Right cardiac atrium (tissue), 5 donors: Measurements from ENCODE around the gene TTC9B. TPM values are rescaled to one million over a fixed set of nuclear protein-coding genes. Genes with fewer than 3 reads are reported as not detected.
"Not testable (repeated sequence)": the region's sequence is repeated elsewhere in the genome, so short reads cannot be mapped to it uniquely, and the experiment has no call there.

Experiments
- ATAC-seq, 2 donors: fragments of 200-7000 bp; cut with Tn5 transposase; one replicate each; pipeline versions ENCODE4 v1.8.0 to v1.9.1; 2020; ENCODE audit warnings: moderate library complexity in 2 of 2, mild to moderate bottlenecking in 1 of 2
- DNase-seq, 3 donors: peaks; one replicate each; pipeline ENCODE4 v3.0.0-alpha.2; 2020
- H3K27ac ChIP-seq: one replicate; pipeline ENCODE4 v1.5.1; 2013; ENCODE audit warnings: mild to moderate bottlenecking, low read length, control low read depth, moderate library complexity
- H3K27me3 ChIP-seq: one replicate; pipeline ENCODE4 v1.6.1; 2013; ENCODE audit not compliant: control insufficient read depth, insufficient read depth
- H3K4me1 ChIP-seq: one replicate; pipeline ENCODE4 v1.6.1; 2013; ENCODE audit warnings: low read length; ENCODE audit not compliant: control insufficient read depth, insufficient read depth
- H3K4me3 ChIP-seq: one replicate; pipeline ENCODE4 v1.5.1; 2013; ENCODE audit warnings: low read length, control low read depth
- H3K9me3 ChIP-seq: one replicate; pipeline ENCODE4 v1.6.1; 2013; ENCODE audit warnings: low read length; ENCODE audit not compliant: control insufficient read depth
- WGBS: extraction: QIAGEN DNeasy Blood & Tissue Kit; methylation state at CpG from one replicate; pipeline ENCODE4 v1.1.7; 2013; 5-methylcytosine and 5-hydroxymethylcytosine counted together
- intact Hi-C, 4 donors: fragments of 100-400 bp; cut with DNase I; formaldehyde crosslinking; loops; one replicate each; pipeline versions ENCODE4 v1.11.0 to v1.14.0; 2022 to 2023
- polyA plus RNA-seq: library from polyadenylated mRNA; stranded (reverse); fragments of 200-250 nt; gene quantifications from one replicate; pipeline ENCODE4 v1.2.3, GENCODE V29; 2013
- total RNA-seq, 4 donors: library from RNA; stranded (reverse); fragmentation: NEBNext Ultra II Directional; extraction: Animal tissue kit (Norgen Biotek cat#: 25700); gene quantifications; one replicate each; pipeline ENCODE4 v1.2.1, GENCODE V29; 2021
- donor health status: healthy with polysubstance abuse.
- donor health status: DM: no; HTN: yes; CAD: no.
- donor health status: DM: no; HTN: no; CAD: no.
- donor health status: DM: no; HTN: yes; CAD: no; lungs with severe emphysema.
- donor health status: DM: yes; HTN: yes; CAD: no.

The TTC9B gene
- total and polyA plus RNA-seq, 5 donors, result 0.11 TPM; not detected in 4

- H3K4me1 ChIP-seq, result no peaks in the 10 kb centered on the region
- no peak overlapping the region for H3K27ac ChIP-seq
- no peaks in the 10 kb centered on the region for H3K9me3 ChIP-seq
- no peak overlapping the region for H3K4me3 ChIP-seq
- WGBS, result 86% methylated on average over 1 of the region's 1 CpG
- no peaks in the 10 kb centered on the region for H3K27me3 ChIP-seq
- intact Hi-C loops, result no loop called here
- ATAC-seq, result no peak
- no peak for DNase-seq
Observed at GRCh38 chr19:40184273-40184672, 33.9 kb downstream of the TTC9B start.

- intact Hi-C loops, result no loop called here
- no peak for ATAC-seq
- no peaks in the 10 kb centered on the region for H3K27me3 ChIP-seq
Observed at GRCh38 chr19:40178756-40179155, 39.4 kb downstream of the TTC9B start.

GRCh38 chr19:40177286-40178070, 40.7 kb downstream of the TTC9B start:
- Histone ChIP-seq H3K4me3 (no peak overlapping the region), H3K27me3 (no peaks in the 10 kb centered on the region), H3K4me1 (no peaks in the 10 kb centered on the region), H3K9me3 (no peaks in the 10 kb centered on the region), H3K27ac (no peak overlapping the region)
- intact Hi-C loops, result no loop called here
- ATAC-seq, result no peak
- WGBS, result 75% methylated on average over 5 of the region's 5 CpGs
- no peak for DNase-seq

More at GRCh38 chr19:40178756-40179155, 39.4 kb downstream of the TTC9B start:
- Histone ChIP-seq H3K4me1 (no peaks in the 10 kb centered on the region), H3K4me3 (no peak overlapping the region), H3K27ac (no peak overlapping the region), H3K9me3 (no peaks in the 10 kb centered on the region)
- DNase-seq, result no peak
- WGBS, result 80% methylated on average over 4 of the region's 4 CpGs

GRCh38 chr19:40175820-40176219, 42.4 kb downstream of the TTC9B start:
- H3K27me3 ChIP-seq, result no peaks in the 10 kb centered on the region
- no peak overlapping the region for H3K4me3 ChIP-seq
- WGBS, result 48% methylated on average over 5 of the region's 5 CpGs
- no peak overlapping the region for H3K27ac ChIP-seq
- ATAC-seq (peak in 1 of 2 donors; percentile 41), DNase-seq (peak in 2 of 3 donors; percentile 33 to 71)
- intact Hi-C loops, result no loop called here
- H3K4me1 ChIP-seq, result no peaks in the 10 kb centered on the region
- H3K9me3 ChIP-seq, result no peaks in the 10 kb centered on the region

- no peak for ATAC-seq
- no peak for DNase-seq
- H3K27me3 ChIP-seq, result no peaks in the 10 kb centered on the region
- no peaks in the 10 kb centered on the region for H3K9me3 ChIP-seq
- no peaks in the 10 kb centered on the region for H3K4me1 ChIP-seq
- H3K4me3 ChIP-seq, result no peak overlapping the region
- no peak overlapping the region for H3K27ac ChIP-seq
- 70% methylated on average over 4 of the region's 4 CpGs for WGBS
- intact Hi-C loops, result no loop called here
Observed at GRCh38 chr19:40174092-40174491, 44.1 kb downstream of the TTC9B start.

- DNase-seq, H3K27me3 ChIP-seq, intact Hi-C loops, H3K4me3 ChIP-seq, ATAC-seq, H3K27ac ChIP-seq, H3K4me1 ChIP-seq, H3K9me3 ChIP-seq: not testable (repeated sequence)
- WGBS, result 85% methylated on average over 4 of the region's 4 CpGs
Observed at GRCh38 chr19:40171293-40171692, 46.9 kb downstream of the TTC9B start.

GRCh38 chr19:40170303-40170989, 47.7 kb downstream of the TTC9B start:
- not testable (repeated sequence) for ATAC-seq

GRCh38 chr19:40169482-40170302, 48.5 kb downstream of the TTC9B start:
- DNase-seq, H3K4me3 ChIP-seq, intact Hi-C loops, H3K4me1 ChIP-seq, H3K9me3 ChIP-seq, H3K27me3 ChIP-seq, H3K27ac ChIP-seq, ATAC-seq: not testable (repeated sequence)
- WGBS, result 82% methylated on average over 30 of the region's 30 CpGs

More at GRCh38 chr19:40170303-40170989, 47.7 kb downstream of the TTC9B start:
- H3K4me3 ChIP-seq, H3K9me3 ChIP-seq, H3K27me3 ChIP-seq, intact Hi-C loops, H3K27ac ChIP-seq, H3K4me1 ChIP-seq, DNase-seq: not testable (repeated sequence)
- 79% methylated on average over 34 of the region's 39 CpGs for WGBS

Other genes starting within 250 kb of the TTC9B start
- gene PSMC4, start 247.2 kb downstream of the TTC9B start, total RNA-seq, result 10 to 100 TPM; 66.7 to 82.3 (median 70.6) TPM
- gene PSMC4, start 247.2 kb downstream of the TTC9B start, polyA plus RNA-seq, result 73.6 TPM
- 10 to 100 TPM in 1 of 4 donors, 1 to 10 TPM in 3; 5.8 to 10.8 (median 9.0) TPM for gene ZNF546, start 221.3 kb downstream of the TTC9B start, total RNA-seq
- gene ZNF546, start 221.3 kb downstream of the TTC9B start, polyA plus RNA-seq, result 4.4 TPM
- 10 to 100 TPM; 29.5 to 35.2 (median 30.9) TPM for gene ZNF780B, start 162.2 kb downstream of the TTC9B start, total RNA-seq
- 15.3 TPM for gene ZNF780B, start 162.2 kb downstream of the TTC9B start, polyA plus RNA-seq
- gene ZNF780A, start 127.4 kb downstream of the TTC9B start, total RNA-seq, result 10 to 100 TPM; 12.1 to 18.5 (median 13.8) TPM
- 10.2 TPM for gene ZNF780A, start 127.4 kb downstream of the TTC9B start, polyA plus RNA-seq
- 10 to 100 TPM; 16.9 to 22.6 (median 20.2) TPM for gene MAP3K10, start 27.0 kb downstream of the TTC9B start, total RNA-seq
- 25.3 TPM for gene MAP3K10, start 27.0 kb downstream of the TTC9B start, polyA plus RNA-seq
- gene CCNP, start 8.3 kb upstream of the TTC9B start, total RNA-seq, result under 1 TPM; 0.23 to 0.41 (median 0.30) TPM
- 0.25 TPM for gene CCNP, start 8.3 kb upstream of the TTC9B start, polyA plus RNA-seq
- gene AKT2, start 67.0 kb upstream of the TTC9B start, total RNA-seq, result 100 to 1,000 TPM; 119 to 131 (median 125) TPM
- 94.9 TPM for gene AKT2, start 67.0 kb upstream of the TTC9B start, polyA plus RNA-seq
- 100 to 1,000 TPM; 116 to 170 (median 144) TPM for gene C19orf47, start 130.0 kb upstream of the TTC9B start, total RNA-seq
- 194 TPM for gene C19orf47, start 130.0 kb upstream of the TTC9B start, polyA plus RNA-seq
- 100 to 1,000 TPM; 197 to 235 (median 223) TPM for gene PLD3, start 130.3 kb upstream of the TTC9B start, total RNA-seq
- 180 TPM for gene PLD3, start 130.3 kb upstream of the TTC9B start, polyA plus RNA-seq
- gene HIPK4, start 171.8 kb upstream of the TTC9B start, total RNA-seq, result under 1 TPM in 1 of 4 donors, not detected in 3; 0.11 TPM
- 0.05 TPM for gene HIPK4, start 171.8 kb upstream of the TTC9B start, polyA plus RNA-seq
- 1 to 10 TPM; 3.2 to 7.1 (median 4.8) TPM for gene PRX, start 195.0 kb upstream of the TTC9B start, total RNA-seq
- gene PRX, start 195.0 kb upstream of the TTC9B start, polyA plus RNA-seq, result 5.7 TPM
- gene SERTAD1, start 207.6 kb upstream of the TTC9B start, total RNA-seq, result 10 to 100 TPM in 2 of 4 donors, 1 to 10 TPM in 2; 8.9 to 14.4 (median 9.7) TPM
- 18.4 TPM for gene SERTAD1, start 207.6 kb upstream of the TTC9B start, polyA plus RNA-seq
- gene SERTAD3, start 226.0 kb upstream of the TTC9B start, total RNA-seq, result 10 to 100 TPM; 31.5 to 48.2 (median 36.9) TPM
- 36.2 TPM for gene SERTAD3, start 226.0 kb upstream of the TTC9B start, polyA plus RNA-seq
- gene BLVRB, start 247.4 kb upstream of the TTC9B start, total RNA-seq, result 100 to 1,000 TPM in 1 of 4 donors, 10 to 100 TPM in 3; 72.0 to 102 (median 86.2) TPM
- gene BLVRB, start 247.4 kb upstream of the TTC9B start, polyA plus RNA-seq, result 109 TPM
- 1 to 10 TPM; 3.2 to 6.4 (median 5.5) TPM for gene SPTBN4, start 248.6 kb upstream of the TTC9B start, total RNA-seq
- 4.3 TPM for gene SPTBN4, start 248.6 kb upstream of the TTC9B start, polyA plus RNA-seq